NT2/D1 (cell line): Measurements from ENCODE around the gene MKLN1.

Source experiments
- YY1 ChIP-seq: IDR thresholded peaks from 2 replicates; pipeline ENCODE4 v1.6.1; 2011; ENCODE audit not compliant: insufficient read length, insufficient read depth
- ZNF274 ChIP-seq: IDR thresholded peaks from 2 replicates; pipeline ENCODE4 v1.6.1; 2011; ENCODE audit warnings: mild to moderate bottlenecking, low read depth, low read length

- TF ChIP-seq ZNF274 (no peak), YY1 (no peak)
These were observed 25.2 kb upstream of the MKLN1 start for GRCh38 chr7:131302446-131302845.
